GM20431 (cell line): Measurements from ENCODE around the gene TCOF1.

Experiments used
- in situ Hi-C: fragments of 300-500 bp; cut with MseI, MboI; formaldehyde crosslinking; loops from one replicate; pipeline ENCODE4 v1.15.0; 2020; ENCODE audit warnings: low sequenced_read_pairs; ENCODE audit not compliant: unreplicated experiment

Gene TCOF1

GRCh38 chr5:150357326-150358260 lies at the start of gene TCOF1:
Gene TCOF1 (plus strand): TSS chr5:150357697. CDS start chr5:150357747, 50 bp downstream.
- in situ Hi-C loops: no loop called here

GRCh38 chr5:150309101-150309885 lies 48.2 kb upstream of the TCOF1 start:
- in situ Hi-C loops: no loop called here

- in situ Hi-C loops: no loop called here
These were observed 47.6 kb upstream of the TCOF1 start for GRCh38 chr5:150309886-150310239.

GRCh38 chr5:150310246-150310645 lies 47.3 kb upstream of the TCOF1 start:
- in situ Hi-C loops: no loop called here

- in situ Hi-C loops: no loop called here
These were observed 46.3 kb upstream of the TCOF1 start for GRCh38 chr5:150311015-150311692.

GRCh38 chr5:150312518-150312917 lies 45.0 kb upstream of the TCOF1 start:
- in situ Hi-C loops: no loop called here

- in situ Hi-C loops: no loop called here
These were observed 44.0 kb upstream of the TCOF1 start for GRCh38 chr5:150313501-150313900.

- in situ Hi-C loops: no loop called here
These were observed 43.4 kb upstream of the TCOF1 start for GRCh38 chr5:150313921-150314716.

GRCh38 chr5:150315245-150315644 lies 42.3 kb upstream of the TCOF1 start:
- in situ Hi-C loops: no loop called here

GRCh38 chr5:150316320-150316719 lies 41.2 kb upstream of the TCOF1 start:
- in situ Hi-C loops: no loop called here

GRCh38 chr5:150317048-150318003 lies 40.2 kb upstream of the TCOF1 start:
- in situ Hi-C loops: no loop called here

GRCh38 chr5:150318613-150319483 lies 38.6 kb upstream of the TCOF1 start:
- in situ Hi-C loops: no loop called here

GRCh38 chr5:150319484-150319790 lies 38.1 kb upstream of the TCOF1 start:
- in situ Hi-C loops: no loop called here

- in situ Hi-C loops: no loop called here
These were observed 37.4 kb upstream of the TCOF1 start for GRCh38 chr5:150320044-150320613.

GRCh38 chr5:150321211-150321610 lies 36.3 kb upstream of the TCOF1 start:
- in situ Hi-C loops: no loop called here

- in situ Hi-C loops: no loop called here
These were observed 35.7 kb upstream of the TCOF1 start for GRCh38 chr5:150321784-150322183.

- in situ Hi-C loops: no loop called here
These were observed 35.3 kb upstream of the TCOF1 start for GRCh38 chr5:150322202-150322601.

GRCh38 chr5:150323092-150323491 lies 34.4 kb upstream of the TCOF1 start:
- in situ Hi-C loops: no loop called here
